ENCODE measurements around the gene EPN3.
A peak's percentile ranks its signal among the peaks of the same experiment; 100 is the strongest.

Gene EPN3

DNA sequence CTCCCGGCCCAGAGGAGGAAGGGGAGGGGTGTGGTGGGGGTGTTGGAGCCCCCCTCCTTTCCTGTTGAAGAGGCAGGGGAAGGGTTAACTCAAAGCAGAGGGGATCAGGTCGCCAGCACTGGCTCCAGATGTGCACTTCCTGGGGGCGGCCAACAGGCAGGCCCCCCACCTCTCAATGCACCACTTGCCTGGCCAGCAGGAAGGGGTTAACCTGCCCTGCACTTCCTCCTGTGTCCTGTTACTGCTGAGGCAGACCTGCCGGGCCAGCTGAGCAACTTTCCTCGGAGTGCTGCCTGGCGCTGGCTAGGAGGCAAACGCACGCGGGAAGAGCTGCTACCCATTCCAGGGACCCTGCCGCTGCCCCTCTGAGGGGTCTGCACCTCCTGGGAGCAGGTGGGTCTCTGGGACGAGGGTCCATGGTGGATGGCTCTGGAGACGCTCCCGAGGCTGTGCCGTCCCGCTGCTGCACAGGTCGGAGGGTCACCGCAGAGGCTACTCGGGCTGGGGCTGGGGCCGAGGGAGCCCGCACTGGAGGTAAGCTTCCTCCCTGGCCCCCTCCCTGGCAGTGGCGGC is at the start of gene EPN3:
Gene EPN3 (plus strand): TSS at position 284 of the 573 bp plus-strand sequence. CDS start 3,822 bp downstream, outside the sequence.
- TF ChIP-seq CTCF (conservative IDR thresholded peaks at IDR 0.05; ENCODE audit: low read depth), result no peak
- peak within 1 kb of the TSS; percentile 93 for H3K27ac ChIP-seq
- DNase-seq (ENCODE audit: low spot score), result peak; percentile 83
- ChIA-PET POLR2A (ENCODE audit: low non-redundant PET) (interaction anchor here (1.1 kb wide), 1 partner anchor 31 kb away, joined by 3 read pairs; no protein-coding TSS in a partner anchor), CTCF (interaction anchor here (0.6 to 2.0 kb wide), 6 partner anchors 9 to 54 kb away, joined by 3 to 15 read pairs (median 4); partner anchors contain the start of genes CACNA1G and RSAD1)

DNA sequence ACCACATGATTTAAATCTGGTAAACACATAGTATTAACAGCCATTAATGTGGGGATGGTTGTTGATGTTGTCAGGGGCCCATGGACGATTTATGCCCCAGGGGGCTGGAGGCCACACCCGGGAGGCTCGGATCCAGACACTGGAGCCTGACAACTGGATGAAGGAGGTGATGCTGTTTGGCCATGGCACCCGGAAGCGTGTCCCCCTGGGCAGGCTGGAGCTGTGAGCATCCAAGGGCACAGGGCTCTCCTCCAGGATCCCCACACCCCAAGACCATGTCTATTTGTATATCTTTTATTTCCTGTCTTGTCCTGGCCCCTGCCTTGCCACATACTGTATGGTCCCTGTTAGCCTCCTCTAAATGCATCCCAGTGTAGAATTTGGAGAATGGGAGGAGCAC is 49.3 kb upstream of the EPN3 start:
- peak overlapping the region; percentile 50 for H3K27ac ChIP-seq
- no peak for DNase-seq (ENCODE audit: low spot score)
- ChIA-PET POLR2A (ENCODE audit: low non-redundant PET) (interaction anchor here (0.9 kb wide), 1 partner anchor 59 kb away, joined by 6 read pairs; no protein-coding TSS in a partner anchor), CTCF (interaction anchor here (0.6 to 2.9 kb wide), 13 partner anchors 16 to 918 kb away, joined by 3 to 23 read pairs (median 4); partner anchors contain the start of gene EPN3)
- no peak for TF ChIP-seq CTCF (conservative IDR thresholded peaks at IDR 0.05; ENCODE audit: low read depth)

- DNase-seq (ENCODE audit: low spot score), result no peak
- peak overlapping the region; percentile 7 for H3K27ac ChIP-seq
- ChIA-PET POLR2A (ENCODE audit: low non-redundant PET) (interaction anchor here (0.6 kb wide), 2 partner anchors 8 to 169 kb away, joined by 3 read pairs; no protein-coding TSS in a partner anchor), CTCF (interaction anchor here (0.6 to 2.3 kb wide), 6 partner anchors 48 to 569 kb away, joined by 3 to 15 read pairs (median 4); partner anchors contain the start of gene EPN3)
- no peak for TF ChIP-seq CTCF (conservative IDR thresholded peaks at IDR 0.05; ENCODE audit: low read depth)
Observed at GRCh38 chr17:50484386-50485155, 48.0 kb upstream of the EPN3 start.

DNA sequence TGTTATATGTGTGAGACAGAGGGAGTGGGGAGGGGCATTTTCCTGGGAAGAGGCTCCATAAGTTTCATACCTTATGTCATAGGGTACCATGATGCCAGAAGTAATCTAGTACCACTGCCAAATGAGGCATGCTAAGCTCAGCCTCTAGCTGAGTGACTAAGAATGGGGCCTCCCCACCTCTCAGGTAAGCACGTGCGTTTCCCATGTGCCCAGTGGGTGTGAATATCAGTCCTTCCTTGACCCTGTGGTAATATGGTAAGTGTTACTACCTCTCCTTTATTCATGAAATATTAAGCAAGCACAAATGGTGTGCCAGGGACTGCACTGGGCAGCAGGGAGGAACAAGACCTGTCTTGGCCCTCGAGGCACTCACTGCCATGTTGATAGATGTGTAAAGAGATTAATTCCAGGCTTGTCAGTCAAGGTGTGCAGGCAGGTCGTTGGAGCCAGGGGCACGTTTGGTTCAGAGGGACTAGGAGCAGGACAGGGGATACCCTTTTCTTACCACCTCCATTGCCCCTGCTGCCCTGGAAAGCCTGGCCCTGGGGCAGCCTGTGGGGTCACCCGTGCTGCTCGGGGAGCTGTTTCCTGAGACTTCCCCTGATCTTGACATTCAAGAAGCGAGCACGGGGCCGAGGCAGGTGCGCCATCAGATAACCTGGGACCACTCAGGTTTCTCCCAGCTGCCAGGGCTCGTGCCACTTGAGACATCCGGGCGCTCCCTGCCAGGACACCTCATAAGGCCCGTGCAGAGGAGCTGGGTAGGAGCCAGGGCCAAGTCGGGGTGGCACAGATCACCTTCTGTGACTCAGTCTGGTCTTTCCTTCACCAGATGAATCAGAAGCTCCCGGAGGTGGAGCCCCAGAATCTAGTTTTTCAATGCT is 45.1 kb upstream of the EPN3 start:
- DNase-seq (ENCODE audit: low spot score), result peak; percentile 90
- CTCF ChIA-PET, result interaction anchor here (0.5 to 1.3 kb wide), 10 partner anchors 8 to 461 kb away, joined by 3 to 6 read pairs (median 3); no protein-coding TSS in a partner anchor
- no peak for TF ChIP-seq CTCF (conservative IDR thresholded peaks at IDR 0.05; ENCODE audit: low read depth)
- POLR2A ChIA-PET (ENCODE audit: low non-redundant PET), result interaction anchor here (0.6 to 1.1 kb wide), 3 partner anchors 10 to 77 kb away, joined by 3 to 4 read pairs (median 3); no protein-coding TSS in a partner anchor
- H3K27ac ChIP-seq, result peak overlapping the region; percentile 78

GRCh38 chr17:50488880-50489279 is 43.7 kb upstream of the EPN3 start:
- DNase-seq (ENCODE audit: low spot score), result no peak
- TF ChIP-seq CTCF (conservative IDR thresholded peaks at IDR 0.05; ENCODE audit: low read depth), result no peak
- ChIA-PET CTCF (interaction anchor here (0.6 kb wide), 1 partner anchor 11 kb away, joined by 5 read pairs; no protein-coding TSS in a partner anchor), POLR2A (ENCODE audit: low non-redundant PET) (no interaction called here)
- no peak overlapping the region for H3K27ac ChIP-seq

Measured in RWPE1 (cell line).